SK-N-MC (cell line): ENCODE measurements around the gene ABAT.

Source experiments
- EZH2 ChIP-seq: fragments of 200-600 bp; sonication (generic); IDR thresholded peaks from one replicate; pipeline ENCODE4 v1.6.1; 2017; ENCODE audit warnings: antibody characterized with exemption
- FOXP2 ChIP-seq: optimal IDR thresholded peaks from 2 replicates; pipeline ENCODE3; 2011; ENCODE audit warnings: mild to moderate bottlenecking, moderate library complexity; ENCODE audit not compliant: insufficient read depth; ENCODE audit errors: extremely low read length, control extremely low read depth
- POLR2AphosphoS5 ChIP-seq: IDR thresholded peaks from 2 replicates; pipeline ENCODE4 v1.6.1; 2012; ENCODE audit warnings: mild to moderate bottlenecking, low read depth, low read length, borderline replicate concordance

- no peak for TF ChIP-seq EZH2
- no peak for TF ChIP-seq POLR2AphosphoS5
- TF ChIP-seq FOXP2, result no peak
These were observed 23.5 kb downstream of the ABAT start for GRCh38 chr16:8697965-8698364.
